OCI-LY3 (cell line): ENCODE measurements around the gene DUSP6.

ENCODE experiments used
- H2AFZ ChIP-seq: fragments of 200-600, 300-600 bp; shearing (Covaris generic); 2 replicates; pipeline ENCODE4 v1.6.0; 2014; ENCODE audit warnings: antibody characterized with exemption, low read depth, low read length
- H3K27ac ChIP-seq: fragments of 200-600, 300-600 bp; sonication (generic); 2 replicates; pipeline ENCODE4 v1.5.1; 2014; ENCODE audit warnings: mild to moderate bottlenecking, low read length, moderate library complexity, mixed read lengths
- H3K27me3 ChIP-seq: fragments of 200-600, 300-600 bp; sonication (generic); 2 replicates; pipeline ENCODE4 v1.6.1; 2014; ENCODE audit warnings: low read depth, low read length, mixed read lengths
- H3K36me3 ChIP-seq: fragments of 200-600, 300-600 bp; sonication (generic); replicated peaks from 2 replicates; pipeline ENCODE3; 2014; ENCODE audit warnings: low read depth, low read length, mixed read lengths
- H3K4me1 ChIP-seq: fragments of 300-600, 200-600 bp; sonication (generic); 2 replicates; pipeline ENCODE4 v1.6.1; 2014; ENCODE audit warnings: low read length, mixed read lengths
- H3K4me2 ChIP-seq: fragments of 200-600, 300-600 bp; sonication (generic); 2 replicates; pipeline ENCODE4 v1.6.1; 2014; ENCODE audit warnings: low read length, mixed read lengths
- H3K4me3 ChIP-seq: fragments of 300-600, 200-600 bp; sonication (generic); 2 replicates; pipeline ENCODE4 v1.5.1; 2014; ENCODE audit warnings: antibody characterized with exemption, mild to moderate bottlenecking, low read length, moderate library complexity
- H3K79me2 ChIP-seq: fragments of 300-600, 200-600 bp; shearing (Covaris generic); 2 replicates; pipeline ENCODE4 v1.6.1; 2014; ENCODE audit warnings: mild to moderate bottlenecking, low read length, mixed read lengths
- H3K9ac ChIP-seq: fragments of 300-600, 200-600 bp; shearing (Covaris generic); 2 replicates; pipeline ENCODE4 v1.6.0; 2014; ENCODE audit warnings: mild to moderate bottlenecking, low read length, moderate library complexity
- H3K9me3 ChIP-seq: fragments of 200-600, 300-600 bp; shearing (Covaris generic); 2 replicates; pipeline ENCODE4 v1.6.1; 2014; ENCODE audit warnings: low read length, mixed read lengths; ENCODE audit not compliant: insufficient read depth
- H4K20me1 ChIP-seq: fragments of 200-600, 300-600 bp; sonication (generic); 2 replicates; pipeline ENCODE4 v1.6.1; 2016; ENCODE audit warnings: low read length, mixed read lengths; ENCODE audit not compliant: insufficient read depth
- CTCF ChIP-seq: fragments of 200-600, 300-600 bp; sonication (generic); IDR thresholded peaks from 2 replicates; pipeline ENCODE4 v1.5.1; 2014; ENCODE audit warnings: antibody characterized with exemption, low read length, low read depth
- EZH2phosphoT487 ChIP-seq: fragments of 200-600 bp; shearing (Covaris generic); IDR thresholded peaks from 2 replicates; pipeline ENCODE4 v1.6.1; 2018; ENCODE audit warnings: antibody characterized with exemption, mixed run types, low read depth

Gene DUSP6

GRCh38 chr12:89346741-89347324 lies 5.5 kb downstream of the DUSP6 start:
- no peaks in the 10 kb centered on the region for H4K20me1 ChIP-seq
- H3K27me3 ChIP-seq = peaks cover 58% of the 10 kb centered on the region
- no peaks in the 10 kb centered on the region for H3K79me2 ChIP-seq
- no peak for TF ChIP-seq CTCF
- no peak for TF ChIP-seq EZH2phosphoT487
- peak overlapping the region; percentile 15; the same call in 1 of the 2 replicates for H3K9ac ChIP-seq
- peak overlapping the region; percentile 71 for H3K4me3 ChIP-seq
- H3K4me1 ChIP-seq = peaks cover 26% of the 10 kb centered on the region
- no peaks in the 10 kb centered on the region for H3K36me3 ChIP-seq
- H3K9me3 ChIP-seq = no peaks in the 10 kb centered on the region
- peak overlapping the region; percentile 86 for H3K4me2 ChIP-seq
- no peak overlapping the region for H2AFZ ChIP-seq
- no peak overlapping the region for H3K27ac ChIP-seq

GRCh38 chr12:89345830-89346740 lies 6.2 kb downstream of the DUSP6 start:
- Histone ChIP-seq H3K4me3 (peak overlapping the region; percentile 71), H3K9ac (peak overlapping the region; percentile 15; the same call in 1 of the 2 replicates), H4K20me1 (no peaks in the 10 kb centered on the region), H3K27me3 (peaks cover 58% of the 10 kb centered on the region), H3K36me3 (no peaks in the 10 kb centered on the region), H3K4me1 (peaks cover 26% of the 10 kb centered on the region), H3K79me2 (no peaks in the 10 kb centered on the region), H3K4me2 (peak overlapping the region; percentile 86), H2AFZ (no peak overlapping the region), H3K27ac (no peak overlapping the region), H3K9me3 (no peaks in the 10 kb centered on the region)
- peak; percentile 21; the same call in 1 of the 2 replicates for TF ChIP-seq EZH2phosphoT487
- no peak for TF ChIP-seq CTCF

- Histone ChIP-seq H3K4me2 (peak overlapping the region; percentile 86), H2AFZ (no peak overlapping the region), H3K9ac (no peak overlapping the region), H3K36me3 (no peaks in the 10 kb centered on the region), H3K4me1 (peaks cover 26% of the 10 kb centered on the region), H3K9me3 (no peaks in the 10 kb centered on the region), H3K4me3 (no peak overlapping the region; the same call in 1 of the 2 replicates), H4K20me1 (no peaks in the 10 kb centered on the region), H3K27me3 (peaks cover 55% of the 10 kb centered on the region), H3K79me2 (no peaks in the 10 kb centered on the region), H3K27ac (no peak overlapping the region)
- no peak for TF ChIP-seq EZH2phosphoT487
- no peak for TF ChIP-seq CTCF
Observed at GRCh38 chr12:89345376-89345775, 6.9 kb downstream of the DUSP6 start.

GRCh38 chr12:89344862-89345202 lies 7.5 kb downstream of the DUSP6 start:
- no peaks in the 10 kb centered on the region for H4K20me1 ChIP-seq
- no peak overlapping the region for H2AFZ ChIP-seq
- no peak overlapping the region for H3K9ac ChIP-seq
- H3K27ac ChIP-seq = no peak overlapping the region
- peaks cover 50% of the 10 kb centered on the region for H3K27me3 ChIP-seq
- no peaks in the 10 kb centered on the region for H3K9me3 ChIP-seq
- peaks cover 26% of the 10 kb centered on the region for H3K4me1 ChIP-seq
- TF ChIP-seq EZH2phosphoT487 = no peak
- no peak for TF ChIP-seq CTCF
- H3K36me3 ChIP-seq = no peaks in the 10 kb centered on the region
- H3K4me3 ChIP-seq = no peak overlapping the region
- no peaks in the 10 kb centered on the region for H3K79me2 ChIP-seq
- H3K4me2 ChIP-seq = no peak overlapping the region
